OCI-M1 (cell line): ENCODE data around the gene ALG6.
"Not testable (repeated sequence)": the region's sequence is repeated elsewhere in the genome, so short reads cannot be mapped to it uniquely, and the experiment has no call there.

Experiments used
- DNase-seq: peaks from one replicate; lab custom pipeline; 2025; lab: John Stamatoyannopoulos, UW

Gene ALG6

DNA sequence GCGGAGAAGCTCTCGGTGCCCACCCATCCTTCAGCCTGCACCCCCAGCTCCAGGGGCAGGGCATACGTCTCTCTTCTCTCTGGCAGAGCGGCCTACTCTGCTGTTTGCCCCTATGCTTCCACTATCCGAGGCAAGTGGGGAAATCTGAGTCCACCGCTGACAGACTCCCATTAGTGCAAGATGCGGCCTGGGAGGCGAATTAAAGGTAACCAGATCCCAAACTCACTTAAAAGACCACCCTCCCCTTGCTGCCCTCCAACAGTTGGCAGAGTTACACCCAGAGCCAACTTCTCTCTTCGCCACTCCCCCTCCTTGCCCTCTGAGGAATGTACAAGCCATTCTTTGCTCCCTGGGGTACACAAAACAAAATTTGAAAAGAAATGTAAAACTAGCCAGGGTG is 38.6 kb upstream of the ALG6 start:
- no peak for DNase-seq

DNA sequence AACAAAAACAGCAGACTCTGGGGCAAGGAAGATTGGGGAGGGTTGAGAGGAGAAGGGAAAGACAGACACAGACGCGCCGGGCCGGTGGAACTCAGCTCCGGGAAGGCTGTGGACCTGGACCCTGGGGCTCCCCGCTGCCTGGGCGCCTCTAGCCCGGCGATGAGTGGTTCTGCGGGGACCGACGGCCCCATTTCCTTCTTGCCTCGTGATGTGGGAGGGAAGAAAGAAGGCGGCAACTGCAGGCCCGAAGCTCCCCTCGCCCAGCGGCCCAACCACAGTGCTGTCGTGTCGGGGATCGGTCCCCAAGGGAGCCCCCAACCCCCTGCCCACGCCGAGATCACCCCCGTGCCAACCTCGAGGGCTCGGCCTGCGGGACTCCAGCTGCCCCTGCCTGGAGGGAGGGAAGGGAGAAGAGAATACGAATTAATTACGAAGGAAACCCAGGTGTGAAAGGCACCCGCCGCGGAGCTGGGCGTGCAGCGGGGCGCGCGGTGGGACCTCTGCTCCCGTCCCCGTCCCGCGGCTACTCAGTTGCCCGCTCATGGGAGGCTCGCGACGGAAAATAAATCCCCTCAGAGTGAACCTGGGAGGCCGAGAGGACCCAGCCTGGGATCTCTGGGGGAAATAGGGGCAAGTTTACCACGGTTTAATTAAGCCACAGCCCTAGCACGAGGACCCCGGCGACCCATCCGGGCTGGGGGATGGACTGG is 37.7 kb upstream of the ALG6 start:
- DNase-seq: no peak

DNA sequence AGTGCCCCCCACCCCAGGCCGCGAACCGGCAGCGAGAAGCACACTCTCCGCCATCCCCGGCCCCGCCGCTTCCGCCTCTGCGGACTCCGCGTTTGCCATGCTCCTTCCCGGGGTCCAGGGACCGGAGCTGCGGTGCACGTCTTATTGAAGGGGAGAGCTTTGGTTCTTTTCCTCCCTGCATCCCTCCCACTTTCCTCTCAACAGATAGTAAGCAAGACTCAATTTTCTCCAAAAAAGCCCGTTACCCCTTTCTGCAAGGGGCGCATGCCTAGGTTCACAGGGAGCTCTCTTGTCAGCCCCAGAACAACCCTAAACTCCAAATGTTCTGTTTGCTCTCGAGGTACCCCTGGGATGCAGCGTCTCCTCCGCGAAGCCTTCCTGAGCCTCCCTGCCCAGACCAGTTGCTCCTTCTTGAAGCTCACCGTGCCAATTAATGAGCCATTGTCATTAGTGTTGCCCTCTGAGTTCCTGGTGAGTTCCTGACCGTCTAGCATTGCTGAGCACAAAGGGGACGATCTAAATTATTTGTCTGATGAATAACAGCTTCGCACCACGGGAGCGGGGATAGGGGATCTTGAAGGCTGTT is 37.0 kb upstream of the ALG6 start:
- DNase-seq: no peak

DNA sequence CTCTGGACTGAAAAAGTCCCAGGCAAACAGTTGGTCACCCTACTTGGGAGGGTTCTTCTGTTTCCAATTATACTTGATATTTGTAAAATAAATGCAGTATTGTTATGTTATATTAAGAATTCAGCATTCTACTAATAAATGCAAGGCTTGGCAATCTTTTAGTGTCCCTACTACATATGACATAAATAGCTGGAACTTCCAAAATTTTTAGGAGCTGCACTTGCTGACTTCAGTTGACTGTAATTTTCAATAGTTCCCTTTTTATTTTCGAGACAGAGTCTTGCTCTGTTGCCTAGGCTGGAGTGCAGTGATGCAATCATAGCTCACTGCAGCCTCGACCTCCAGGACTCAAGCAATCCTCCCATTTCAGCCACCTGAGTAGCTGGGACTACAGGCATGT is 25.0 kb upstream of the ALG6 start:
- DNase-seq: no peak

DNA sequence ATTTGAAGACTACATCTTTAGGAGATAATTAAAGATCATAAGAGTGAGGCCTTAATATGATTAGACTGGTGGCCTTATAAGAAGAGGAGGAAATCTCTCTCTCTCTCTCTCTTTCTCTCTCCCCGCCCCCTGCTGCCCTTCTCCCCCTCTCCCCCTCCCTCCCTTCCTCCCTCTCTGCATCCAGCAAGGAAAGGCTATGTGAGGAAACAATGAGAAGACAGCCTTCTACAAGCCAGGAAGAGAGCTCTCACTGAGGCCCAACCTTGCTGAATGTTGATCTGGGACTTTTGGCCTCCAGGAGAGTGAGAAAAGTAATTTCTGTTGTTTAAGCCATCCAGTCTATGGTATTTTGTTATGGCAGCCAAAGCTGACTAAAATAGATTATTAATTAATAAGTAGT is 23.5 kb upstream of the ALG6 start:
- DNase-seq: no peak

DNA sequence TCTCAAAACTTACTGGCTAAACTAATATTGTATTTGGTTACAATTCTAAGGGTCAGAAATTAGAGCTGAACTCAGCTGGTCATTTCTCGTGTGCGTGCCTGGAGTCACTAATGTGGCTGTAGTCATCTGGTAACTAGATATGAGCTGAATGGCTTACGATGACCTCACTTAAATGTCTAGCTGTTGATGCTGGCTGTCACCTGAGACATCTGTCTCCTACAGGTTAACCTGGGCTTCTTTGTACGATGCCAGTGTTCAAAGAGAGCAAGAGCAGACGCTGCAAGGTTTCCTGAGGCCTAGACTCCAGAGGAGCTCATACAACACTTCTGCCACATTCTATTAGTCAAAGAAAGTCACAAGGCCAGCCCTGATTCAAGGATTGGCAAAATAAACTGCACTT is 17.1 kb upstream of the ALG6 start:
- DNase-seq: no peak

DNA sequence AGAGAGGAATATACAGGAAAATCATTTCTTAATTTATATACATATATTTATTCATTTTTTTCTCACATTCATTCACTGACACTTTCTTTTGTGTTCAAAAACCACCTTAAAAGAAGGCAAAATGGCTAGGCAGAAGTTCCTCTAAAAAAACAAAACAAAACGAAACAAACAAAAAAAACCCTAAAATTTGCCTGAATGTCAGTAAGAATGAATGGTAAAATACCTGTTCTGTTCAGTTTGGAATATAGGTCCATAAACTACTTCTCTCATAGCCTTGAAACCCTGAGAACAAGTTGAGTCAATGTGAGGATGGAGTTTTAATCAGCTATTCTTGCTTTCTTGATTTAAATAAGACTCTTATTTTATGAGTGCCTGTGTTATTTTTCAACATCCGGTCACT is 14.7 kb upstream of the ALG6 start:
- no peak for DNase-seq

DNA sequence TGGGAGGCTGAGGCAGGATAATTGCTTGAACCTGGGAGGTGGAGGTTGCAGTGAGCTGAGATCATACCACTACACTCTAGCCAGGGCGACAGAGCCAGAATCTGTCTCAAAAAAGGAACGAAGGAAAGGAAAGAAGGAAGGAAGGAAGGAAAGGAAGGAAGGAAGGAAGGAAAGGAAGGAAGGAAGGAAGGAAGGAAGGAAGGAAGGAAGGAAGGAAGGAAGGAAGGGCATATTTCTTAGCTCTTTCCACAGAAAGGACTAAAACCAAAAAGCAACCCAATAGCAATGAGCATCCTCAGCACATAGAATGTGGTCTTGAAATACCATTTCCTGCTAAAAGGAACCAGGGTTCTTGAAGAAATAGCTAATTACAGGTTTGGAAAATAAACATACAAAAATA is 11.2 kb upstream of the ALG6 start:
- not testable (repeated sequence) for DNase-seq

DNA sequence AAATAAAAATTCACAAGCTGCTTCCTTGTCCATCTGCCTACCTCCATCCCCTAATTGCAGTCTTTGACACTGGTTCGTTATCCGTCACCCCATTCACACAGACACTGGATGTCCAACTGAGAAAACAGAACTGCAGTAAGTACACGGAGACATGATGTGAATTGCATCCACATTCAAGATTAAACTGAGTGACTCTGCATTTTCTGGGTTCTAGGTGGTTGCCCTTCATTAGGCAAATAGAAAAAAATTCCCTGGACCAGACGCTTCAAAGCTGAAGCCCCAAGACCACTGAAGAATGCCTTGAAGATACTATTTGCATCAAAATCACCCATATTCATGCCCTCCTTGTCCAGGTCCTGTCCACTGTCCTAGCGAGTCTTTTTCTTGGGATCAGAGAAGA is 7.9 kb upstream of the ALG6 start:
- no peak for DNase-seq

DNA sequence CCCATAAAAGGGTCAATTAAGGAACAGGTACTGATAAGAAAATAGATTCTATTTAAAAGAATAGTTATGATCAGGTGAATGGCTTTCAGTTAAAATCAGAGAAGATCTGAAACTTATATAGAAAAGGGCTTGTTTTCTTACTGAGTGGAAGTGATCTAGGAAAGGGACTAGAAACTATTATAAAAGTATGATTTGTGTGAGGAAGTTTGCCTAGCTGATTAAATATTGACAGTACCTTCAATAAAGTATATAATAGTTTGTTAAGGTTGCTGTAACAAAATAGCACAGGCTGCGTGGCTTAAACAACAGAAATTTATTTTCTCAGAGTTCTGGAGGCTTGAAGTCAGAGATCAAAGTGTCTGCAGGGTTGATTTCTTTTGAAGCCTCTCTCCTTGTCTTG is 5.4 kb upstream of the ALG6 start:
- no peak for DNase-seq

DNA sequence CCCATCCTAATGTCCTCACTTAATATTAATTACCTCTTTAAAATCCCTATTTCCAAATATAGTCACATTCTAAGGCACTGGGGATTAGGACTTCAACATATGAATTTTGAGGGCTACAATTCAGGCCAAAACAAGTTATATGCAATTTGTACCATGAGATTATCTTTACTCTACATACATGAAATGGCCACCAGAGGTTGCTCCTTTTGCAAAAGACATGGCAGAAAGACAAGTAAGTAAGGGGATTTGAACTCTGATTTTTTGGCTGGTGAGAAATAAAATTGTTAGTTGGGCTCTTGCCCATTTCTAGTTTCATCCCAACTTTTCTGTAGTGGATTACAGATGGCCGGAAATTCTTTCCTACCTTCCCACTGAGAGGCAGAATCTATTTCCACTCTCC is 4.8 kb upstream of the ALG6 start:
- peak; percentile 14 for DNase-seq

DNA sequence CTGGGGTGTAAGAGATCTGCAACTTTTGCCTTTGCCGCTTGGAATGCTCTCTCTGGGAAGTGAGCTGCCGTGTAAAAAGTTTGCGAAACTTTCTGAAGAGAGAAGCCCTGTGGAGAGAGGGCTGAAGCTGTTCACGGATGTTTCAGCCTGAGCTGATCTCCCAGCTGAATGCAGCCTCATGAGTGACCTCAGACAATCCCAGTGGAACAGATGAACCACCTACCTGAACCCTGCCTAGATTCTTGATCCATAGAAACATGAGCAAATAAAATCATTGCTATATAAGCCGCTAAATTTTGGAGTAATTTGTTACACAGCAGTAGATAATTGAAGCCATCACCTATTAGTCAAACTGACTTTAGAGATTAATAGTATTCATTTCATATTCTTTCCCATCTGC is 4.4 kb upstream of the ALG6 start:
- no peak for DNase-seq

DNA sequence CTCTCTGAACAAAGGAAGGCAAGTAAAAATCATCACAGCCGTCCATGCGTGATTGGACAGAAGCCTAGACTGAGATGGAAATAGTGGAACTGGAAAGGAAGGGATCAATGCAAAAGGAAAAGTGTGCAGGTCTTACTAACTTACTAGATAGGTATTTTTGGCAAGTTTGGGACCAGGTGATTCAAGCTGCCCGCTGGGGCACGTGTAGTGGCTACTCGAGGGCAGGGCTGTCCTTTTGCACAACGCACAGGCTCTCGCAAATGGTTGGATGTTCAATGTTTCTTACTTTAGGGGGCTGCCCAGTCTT is 566 bp upstream of the ALG6 start:
- no peak for DNase-seq

DNA sequence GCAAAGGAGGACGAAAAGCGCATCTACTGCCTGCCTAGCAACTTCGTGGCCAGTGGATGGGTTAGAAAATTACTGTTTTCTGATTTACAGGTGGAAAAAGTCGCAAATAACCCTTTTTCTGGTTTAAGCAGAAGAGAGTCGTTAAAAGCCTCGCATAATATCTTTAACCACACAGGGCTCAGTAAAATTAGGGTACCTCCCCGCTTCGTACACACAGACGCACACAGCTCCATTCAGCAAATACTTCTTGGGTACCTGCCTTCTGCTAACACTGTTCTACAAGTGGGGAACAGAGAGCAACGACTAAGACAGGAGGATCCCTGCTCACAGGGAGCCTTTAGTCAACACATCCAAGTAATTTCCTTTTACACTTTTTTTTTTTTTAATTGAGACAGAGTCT is 704 bp downstream of the ALG6 start:
- no peak for DNase-seq

DNA sequence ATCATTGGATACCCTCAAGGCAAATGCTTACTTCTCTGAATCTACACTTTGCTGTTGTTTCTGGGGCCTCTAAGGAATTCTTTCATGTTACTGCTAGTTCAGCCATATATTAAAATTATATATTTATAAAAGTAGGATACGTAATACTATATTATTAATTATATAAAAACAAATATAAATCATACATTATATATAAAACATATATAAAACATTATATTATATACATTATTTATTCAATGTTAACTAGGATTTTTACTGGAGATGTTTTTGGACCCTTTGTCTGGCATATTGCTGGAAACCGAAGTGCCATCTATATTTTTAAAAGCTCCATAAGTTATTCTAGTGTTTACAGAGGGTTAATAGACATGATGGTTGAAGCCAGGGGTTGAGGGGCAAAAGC is 12.2 kb downstream of the ALG6 start:
- DNase-seq: no peak

DNA sequence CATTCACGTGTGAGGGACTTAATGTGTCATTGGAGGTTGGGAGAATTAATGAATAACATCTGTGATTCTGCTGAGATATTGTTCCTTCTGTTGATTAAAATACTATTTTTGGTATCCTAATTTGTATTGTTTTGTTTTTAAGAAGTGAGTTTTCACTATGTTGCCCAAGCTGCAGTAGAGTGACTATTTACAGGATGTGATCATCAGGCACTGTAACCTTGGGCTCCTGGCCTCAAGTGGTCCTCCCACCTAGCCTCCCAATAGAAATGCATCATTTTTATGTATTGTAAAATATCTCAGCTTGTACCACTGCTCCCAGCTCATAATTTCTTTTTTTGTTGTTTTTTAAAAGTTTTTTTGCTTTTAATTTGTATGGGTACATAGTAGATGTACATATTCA is 14.3 kb downstream of the ALG6 start:
- DNase-seq: no peak

DNA sequence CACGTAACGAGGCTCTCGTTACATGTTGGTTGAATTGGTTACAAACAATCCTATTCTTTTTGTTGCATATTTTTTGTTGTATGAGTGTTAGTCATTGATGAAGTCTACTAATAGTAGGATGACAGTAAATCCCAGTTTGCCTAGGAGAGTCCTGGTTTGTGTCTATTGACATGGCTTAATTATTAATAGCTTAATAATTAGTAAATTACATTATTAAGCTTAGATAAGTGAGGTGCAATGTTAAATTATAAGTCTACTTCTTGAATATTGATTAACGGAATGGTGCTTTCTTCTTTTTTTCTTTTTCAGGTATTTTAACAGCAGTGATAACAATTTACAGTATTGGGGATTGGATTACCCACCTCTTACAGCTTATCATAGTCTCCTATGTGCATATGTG is 34.5 kb downstream of the ALG6 start:
- DNase-seq: no peak

DNA sequence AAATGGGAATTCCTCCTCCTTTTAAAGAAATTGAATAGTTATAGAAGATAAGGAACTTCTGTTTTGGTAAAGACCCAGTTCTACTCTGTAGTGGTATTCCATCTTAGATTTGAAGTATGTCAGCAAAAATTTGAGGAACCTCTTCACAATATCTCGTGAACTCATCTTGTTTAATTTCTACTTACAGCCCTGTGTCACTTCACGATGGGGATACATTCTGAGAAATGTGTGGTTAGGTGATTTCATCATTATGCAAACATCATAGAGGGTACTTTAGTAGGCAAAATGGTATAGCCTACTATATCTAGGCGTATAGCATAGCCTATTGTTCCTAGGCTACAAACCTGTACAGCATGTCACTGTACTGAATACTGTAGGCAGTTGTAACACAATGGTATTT is 36.0 kb downstream of the ALG6 start:
- peak; percentile 92 for DNase-seq

DNA sequence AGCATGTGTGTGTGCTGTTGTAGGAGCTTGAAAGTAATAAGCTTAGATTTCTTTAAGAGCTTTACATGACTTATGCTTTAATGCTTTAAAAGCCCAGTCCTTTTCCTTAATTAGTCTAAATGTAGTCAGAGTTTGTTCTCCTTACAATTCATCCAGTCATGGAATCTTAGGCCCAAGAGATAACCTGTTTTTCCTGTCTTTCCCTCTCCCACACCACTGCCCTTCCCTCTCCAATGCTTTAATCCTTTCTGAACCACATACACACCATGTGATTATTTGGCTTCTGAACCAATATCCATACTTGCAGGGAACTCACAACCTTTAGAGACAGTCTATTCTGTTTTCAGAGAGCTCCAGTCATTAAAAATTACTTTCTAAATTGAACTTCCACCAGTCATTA is 37.6 kb downstream of the ALG6 start:
- no peak for DNase-seq

DNA sequence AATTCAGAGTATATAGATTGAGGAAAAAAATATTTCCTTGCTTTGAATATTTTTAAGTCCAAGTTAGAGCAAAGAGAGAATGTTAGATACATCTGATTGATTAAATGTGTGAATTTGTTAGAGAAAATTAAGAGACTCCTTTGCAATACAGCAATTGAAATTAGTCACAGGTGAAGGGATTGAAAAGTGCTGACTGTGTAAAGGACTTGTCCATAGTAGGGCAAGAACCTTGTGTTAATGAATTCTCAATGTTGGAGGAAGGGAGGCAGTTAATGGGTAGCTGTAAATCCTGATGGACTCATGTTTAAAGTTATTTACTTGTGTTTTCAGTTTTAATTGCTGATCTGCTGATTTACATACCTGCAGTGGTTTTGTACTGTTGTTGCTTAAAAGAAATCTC is 38.6 kb downstream of the ALG6 start:
- no peak for DNase-seq

DNA sequence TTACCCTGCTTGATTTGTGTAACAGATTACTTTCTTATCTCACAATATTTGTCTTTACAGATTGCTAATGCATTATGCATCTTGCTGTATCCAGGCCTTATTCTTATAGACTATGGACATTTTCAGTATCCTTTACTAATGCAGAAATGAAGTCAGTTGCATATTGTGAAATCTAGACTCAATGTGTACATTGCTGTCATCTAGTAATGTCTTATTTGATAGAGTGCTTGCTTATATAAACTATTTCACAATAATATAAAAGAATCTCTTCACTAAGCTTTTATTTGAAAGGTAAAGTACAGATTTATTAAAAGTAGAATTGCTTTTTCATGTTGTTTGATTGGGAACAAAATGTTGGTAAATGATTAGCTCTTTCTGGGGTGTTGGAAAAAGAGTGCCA is 39.6 kb downstream of the ALG6 start:
- no peak for DNase-seq

DNA sequence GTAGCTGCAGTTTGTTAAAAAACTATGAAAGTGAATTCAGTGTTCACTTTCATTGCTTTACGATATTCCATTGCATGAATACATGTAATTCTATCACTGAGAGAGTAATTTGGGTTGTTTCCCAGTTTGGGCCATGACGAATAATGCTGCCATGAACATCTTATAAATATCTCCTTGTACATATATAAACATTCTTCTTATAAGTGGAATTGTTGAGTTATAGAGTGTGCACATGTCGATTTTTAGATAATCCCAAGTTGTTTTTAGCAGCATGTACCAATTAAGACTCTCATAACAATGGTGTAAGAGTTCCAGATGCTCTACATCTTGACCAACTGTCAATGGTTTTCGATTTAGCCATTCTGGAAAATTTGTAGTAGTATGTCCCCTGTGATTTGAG is 40.9 kb downstream of the ALG6 start:
- no peak for DNase-seq

DNA sequence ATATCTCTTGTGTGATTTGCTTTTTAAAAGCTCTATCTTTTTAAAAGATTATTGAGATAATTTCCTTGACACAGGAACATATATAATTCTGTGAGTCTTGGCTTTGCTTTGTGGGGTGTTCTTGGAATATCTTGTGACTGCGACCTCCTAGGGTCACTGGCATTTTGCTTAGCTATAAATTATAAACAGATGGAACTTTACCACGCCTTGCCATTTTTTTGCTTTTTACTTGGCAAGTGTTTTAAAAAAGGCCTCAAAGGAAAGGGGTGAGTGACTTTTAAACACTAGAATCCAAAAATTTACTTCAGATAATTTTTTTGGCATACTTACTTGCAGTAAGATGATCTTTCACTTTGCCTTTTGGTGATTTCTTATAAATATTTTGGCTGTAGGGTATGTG is 43.6 kb downstream of the ALG6 start:
- DNase-seq: no peak

DNA sequence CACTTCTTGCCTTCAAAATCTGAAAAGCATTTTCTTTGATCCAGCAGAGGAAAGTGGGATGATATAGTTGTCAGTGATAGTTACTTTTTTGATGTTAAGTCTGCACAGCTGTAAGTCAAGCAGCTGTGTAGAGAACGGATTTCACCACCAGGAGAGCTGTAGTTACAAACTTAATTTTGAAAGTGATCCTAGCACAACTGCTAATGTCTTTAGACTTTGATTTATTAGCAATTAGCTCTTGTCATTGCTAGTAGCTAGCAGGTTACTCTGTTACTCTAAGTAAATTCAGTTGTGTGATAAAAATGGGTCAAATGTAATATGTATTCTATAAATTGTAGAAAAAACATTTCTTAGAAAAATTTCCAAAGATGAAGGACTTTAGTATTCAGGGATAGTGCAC is 46.0 kb downstream of the ALG6 start:
- DNase-seq: no peak
